MCF 10A (cell line): ENCODE results near the gene IKBKG. TPM values are rescaled to one million over a fixed set of nuclear protein-coding genes. Genes with fewer than 3 reads are reported as not detected.

Source experiments
- BruUV-seq: library from RNA; stranded (reverse); fragments of 400-500 nt; replicated peaks from 2 replicates; lab custom pipeline; 2021; lab: Mats Ljungman, UMichigan
- CTCF ChIA-PET: fragments of 300-600 bp; sonication (Branson Sonifier 250); formaldehyde crosslinking; extraction: SDS; loops from one replicate; lab custom pipeline; 2021; ENCODE audit warnings: antibody characterized with exemption, inconsistent platforms; lab: Yijun Ruan, JAX
- POLR2A ChIA-PET: fragments of 300-600, 350-650 bp; sonication (Branson Sonifier 250); formaldehyde crosslinking; extraction: SDS; loops from one replicate; lab custom pipeline; 2020; ENCODE audit warnings: antibody characterized with exemption, inconsistent platforms; lab: Yijun Ruan, JAX
- DNase-seq: peaks from one replicate; pipeline ENCODE4 v3.0.0-alpha.2; 2018; ENCODE audit not compliant: unreplicated experiment
- H3K27ac Mint-ChIP-seq: one replicate; pipeline ENCODE4 v1.8.0; 2022; ENCODE audit warnings: mild to moderate bottlenecking, low read depth, mixed read lengths; ENCODE audit not compliant: unreplicated experiment
- H3K27me3 Mint-ChIP-seq: one replicate; pipeline ENCODE4 v1.8.0; 2022; ENCODE audit warnings: mixed read lengths; ENCODE audit not compliant: insufficient read depth, unreplicated experiment
- H3K36me3 Mint-ChIP-seq: one replicate; pipeline ENCODE4 v1.8.0; 2022; ENCODE audit warnings: mild to moderate bottlenecking, moderate library complexity, mixed read lengths; ENCODE audit not compliant: insufficient read depth, unreplicated experiment
- H3K4me1 Mint-ChIP-seq: one replicate; pipeline ENCODE4 v1.8.0; 2022; ENCODE audit warnings: mixed read lengths; ENCODE audit not compliant: insufficient read depth, unreplicated experiment
- H3K4me3 Mint-ChIP-seq: one replicate; pipeline ENCODE4 v1.8.0; 2022; ENCODE audit warnings: mild to moderate bottlenecking, moderate library complexity, mixed read lengths; ENCODE audit not compliant: unreplicated experiment
- H3K9me3 Mint-ChIP-seq: one replicate; pipeline ENCODE4 v1.8.0; 2022; ENCODE audit warnings: mixed read lengths; ENCODE audit not compliant: unreplicated experiment
- CTCF ChIP-seq: fragments of 200-600 bp; IDR thresholded peaks from one replicate; pipeline ENCODE4 v1.8.0; 2022; ENCODE audit warnings: antibody characterized with exemption, mild to moderate bottlenecking; ENCODE audit not compliant: unreplicated experiment
- intact Hi-C: fragments of 100-400 bp; cut with micrococcal nuclease; formaldehyde crosslinking; loops from 2 replicates; pipeline ENCODE4 v1.14.1; 2022
- total RNA-seq: library from RNA; stranded (reverse); gene quantifications from 2 replicates; pipeline ENCODE4 v1.2.3, GENCODE V29; 2022

The IKBKG gene
- total RNA-seq, 1 experiment from 2014 or later, result 29.3 TPM

- BruUV-seq, result no TSS peak
- peak overlapping the region; percentile 48 for H3K4me3 Mint-ChIP-seq
- ChIA-PET CTCF (interaction anchor here (0.6 to 1.6 kb wide), 8 partner anchors 13 to 531 kb away, joined by 3 to 8 read pairs (median 4); no protein-coding TSS in a partner anchor), POLR2A (interaction anchor here (0.7 to 2.1 kb wide), 9 partner anchors 14 to 264 kb away, joined by 3 to 11 read pairs (median 5); partner anchors contain the start of genes MPP1, RPL10 and SLC10A3)
- H3K27me3 Mint-ChIP-seq, result no peaks in the 10 kb centered on the region
- no peak for TF ChIP-seq CTCF
- DNase-seq, result peak; percentile 84
- peaks cover 24% of the 10 kb centered on the region for H3K4me1 Mint-ChIP-seq
- peak overlapping the region; percentile 12 for H3K27ac Mint-ChIP-seq
- H3K36me3 Mint-ChIP-seq, result peaks cover 4% of the 10 kb centered on the region
- intact Hi-C loops, result no loop called here
- no peaks in the 10 kb centered on the region for H3K9me3 Mint-ChIP-seq
These were observed 6.4 kb upstream of the IKBKG start for GRCh38 chrX:154540897-154541535.

GRCh38 chrX:154541589-154541895 is 5.9 kb upstream of the IKBKG start:
- Mint-ChIP-seq H3K36me3 (peaks cover 4% of the 10 kb centered on the region), H3K9me3 (no peaks in the 10 kb centered on the region), H3K27ac (peak overlapping the region; percentile 12), H3K4me3 (peak overlapping the region; percentile 48), H3K27me3 (no peaks in the 10 kb centered on the region), H3K4me1 (peaks cover 24% of the 10 kb centered on the region)
- no peak for TF ChIP-seq CTCF
- intact Hi-C loops, result no loop called here
- ChIA-PET POLR2A (interaction anchor here (0.5 to 2.1 kb wide), 11 partner anchors 14 to 264 kb away, joined by 3 to 11 read pairs (median 4); partner anchors contain the start of genes MPP1, RPL10, SLC10A3 and TAFAZZIN), CTCF (interaction anchor here (0.6 to 1.2 kb wide), 4 partner anchors 14 to 531 kb away, joined by 3 to 5 read pairs (median 4); no protein-coding TSS in a partner anchor)
- BruUV-seq, result no TSS peak
- no peak for DNase-seq

- Mint-ChIP-seq H3K9me3 (no peaks in the 10 kb centered on the region), H3K4me3 (peak overlapping the region; percentile 47), H3K36me3 (peaks cover 4% of the 10 kb centered on the region), H3K4me1 (peaks cover 24% of the 10 kb centered on the region), H3K27ac (peak overlapping the region; percentile 54), H3K27me3 (no peaks in the 10 kb centered on the region)
- DNase-seq, result peak; percentile 98
- TF ChIP-seq CTCF, result no peak
- ChIA-PET POLR2A (interaction anchor here (0.5 to 2.1 kb wide), 11 partner anchors 15 to 174 kb away, joined by 3 to 11 read pairs (median 4); partner anchors contain the start of genes FAM3A, SLC10A3 and TAFAZZIN), CTCF (interaction anchor here (0.6 to 2.6 kb wide), 7 partner anchors 7 to 532 kb away, joined by 3 to 13 read pairs (median 4); no protein-coding TSS in a partner anchor)
- BruUV-seq, result TSS peak; percentile 54
- intact Hi-C loops, result no loop called here
These were observed 5.3 kb upstream of the IKBKG start for GRCh38 chrX:154541896-154542722.
